H9 (cell line): Measurements from ENCODE around the gene TTYH2. TPM values are rescaled to one million over a fixed set of nuclear protein-coding genes. Genes with fewer than 3 reads are reported as not detected.

Experiments
- DNase-seq: peaks from one replicate; pipeline ENCODE4 v3.0.0-alpha.2; 2017
- H2AFZ ChIP-seq: one replicate; pipeline ENCODE4 v1.6.1; 2013; ENCODE audit warnings: mild to moderate bottlenecking, low read length, control low read depth, moderate library complexity
- H2AK5ac ChIP-seq: 2 replicates; pipeline ENCODE4 v1.6.1; 2013; ENCODE audit warnings: low read length, control low read depth, mixed read lengths; ENCODE audit not compliant: insufficient read length
- H2BK120ac ChIP-seq: one replicate; pipeline ENCODE4 v1.6.1; 2013; ENCODE audit warnings: low read depth, mild to moderate bottlenecking, low read length, control low read depth, inconsistent platforms; ENCODE audit not compliant: poor library complexity, severe bottlenecking
- H2BK12ac ChIP-seq: 2 replicates; pipeline ENCODE4 v1.6.1; 2013; ENCODE audit warnings: low read length, control low read depth, mixed read lengths, low read depth; ENCODE audit not compliant: insufficient read length
- H2BK15ac ChIP-seq: 2 replicates; pipeline ENCODE4 v1.6.1; 2013; ENCODE audit warnings: low read depth, low read length, control low read depth
- H2BK20ac ChIP-seq: one replicate; pipeline ENCODE4 v1.6.1; 2013; ENCODE audit warnings: low read depth, mild to moderate bottlenecking, low read length, control low read depth, inconsistent platforms; ENCODE audit not compliant: poor library complexity, severe bottlenecking
- H2BK5ac ChIP-seq: 2 replicates; pipeline ENCODE4 v1.6.1; 2013; ENCODE audit warnings: low read length, control low read depth, mixed read lengths; ENCODE audit not compliant: insufficient read length
- H3K14ac ChIP-seq: 2 replicates; pipeline ENCODE4 v1.6.1; 2013; ENCODE audit warnings: low read length, control low read depth; ENCODE audit not compliant: insufficient read depth
- H3K18ac ChIP-seq: 2 replicates; pipeline ENCODE4 v1.6.1; 2013; ENCODE audit warnings: low read depth, mild to moderate bottlenecking, mixed read lengths, low read length, control low read depth; ENCODE audit not compliant: insufficient read length
- H3K23ac ChIP-seq: 2 replicates; pipeline ENCODE4 v1.6.1; 2013; ENCODE audit warnings: low read length, control low read depth, mixed read lengths, low read depth; ENCODE audit not compliant: insufficient read length
- H3K23me2 ChIP-seq: 2 replicates; pipeline ENCODE4 v1.6.1; 2013; ENCODE audit warnings: low read depth, mild to moderate bottlenecking, mixed read lengths, low read length, control low read depth; ENCODE audit not compliant: insufficient read length, poor library complexity, severe bottlenecking
- H3K27ac ChIP-seq: 2 replicates; pipeline ENCODE4 v1.5.1; 2013; ENCODE audit warnings: low read length, control low read depth, mixed read lengths, low read depth; ENCODE audit not compliant: insufficient read length
- H3K27me3 ChIP-seq: 2 replicates; pipeline ENCODE4 v1.6.1; 2013; ENCODE audit warnings: low read length, control low read depth, inconsistent platforms; ENCODE audit not compliant: insufficient read depth
- H3K4ac ChIP-seq: 2 replicates; pipeline ENCODE4 v1.6.1; 2013; ENCODE audit warnings: low read depth, mild to moderate bottlenecking, control low read depth, inconsistent platforms, low read length, moderate library complexity
- H3K4me1 ChIP-seq: 2 replicates; pipeline ENCODE4 v1.6.1; 2013; ENCODE audit warnings: low read length, control low read depth, inconsistent platforms; ENCODE audit not compliant: insufficient read depth
- H3K4me2 ChIP-seq: 2 replicates; pipeline ENCODE4 v1.6.1; 2013; ENCODE audit warnings: low read length, control low read depth, mixed read lengths; ENCODE audit not compliant: insufficient read length, insufficient read depth
- H3K56ac ChIP-seq: 2 replicates; pipeline ENCODE4 v1.6.1; 2013; ENCODE audit warnings: low read depth, mild to moderate bottlenecking, mixed read lengths, low read length, control low read depth; ENCODE audit not compliant: insufficient read length
- H3K79me1 ChIP-seq: 2 replicates; pipeline ENCODE4 v1.6.1; 2013; ENCODE audit warnings: low read depth, mild to moderate bottlenecking, moderate library complexity, low read length, control low read depth, inconsistent platforms; ENCODE audit not compliant: insufficient read depth, poor library complexity, severe bottlenecking
- H3K79me2 ChIP-seq: 2 replicates; pipeline ENCODE4 v1.6.1; 2013; ENCODE audit warnings: low read length, control low read depth, inconsistent platforms; ENCODE audit not compliant: insufficient read depth
- H3K9ac ChIP-seq: 2 replicates; pipeline ENCODE4 v1.6.1; 2013; ENCODE audit warnings: low read length, control low read depth, mixed read lengths; ENCODE audit not compliant: insufficient read length; ENCODE audit errors: extremely low read depth
- H3K9me3 ChIP-seq: one replicate; pipeline ENCODE4 v1.6.1; 2013; ENCODE audit warnings: low read depth, low read length, inconsistent platforms; ENCODE audit not compliant: control insufficient read depth
- H3T11ph ChIP-seq: one replicate; pipeline ENCODE4 v1.6.1; 2013; ENCODE audit warnings: mild to moderate bottlenecking, low read length, control low read depth, inconsistent platforms
- H4K20me1 ChIP-seq: one replicate; pipeline ENCODE4 v1.6.1; 2013; ENCODE audit not compliant: control insufficient read depth, insufficient read length, insufficient read depth
- H4K5ac ChIP-seq: 2 replicates; pipeline ENCODE4 v1.6.1; 2013; ENCODE audit warnings: low read depth, mild to moderate bottlenecking, mixed read lengths, low read length, control low read depth; ENCODE audit not compliant: insufficient read length
- H4K8ac ChIP-seq: replicated peaks from 2 replicates; pipeline ENCODE4 v1.6.1; 2013; ENCODE audit warnings: low read length, control low read depth, mixed read lengths, low read depth; ENCODE audit not compliant: insufficient read length
- H4K91ac ChIP-seq: 2 replicates; pipeline ENCODE4 v1.6.1; 2013; ENCODE audit warnings: low read depth, mild to moderate bottlenecking, moderate library complexity, mixed read lengths, low read length, control low read depth; ENCODE audit not compliant: insufficient read length
- H3K27ac Mint-ChIP-seq, 3 experiments: 2 replicates in 2 of 3; 3 replicates in 1 of 3; pipeline ENCODE4 v1.8.0; 2020 to 2021; ENCODE audit warnings: mixed read lengths in 3 of 3, mild to moderate bottlenecking in 1 of 3, moderate library complexity in 1 of 3
- H3K27me3 Mint-ChIP-seq: 2 replicates; pipeline ENCODE4 v1.8.0; 2021; ENCODE audit warnings: low read depth, mild to moderate bottlenecking, moderate library complexity, mixed read lengths
- H3K36me3 Mint-ChIP-seq, 3 experiments: 2 replicates in 2 of 3; 3 replicates in 1 of 3; pipeline ENCODE4 v1.8.0; 2020 to 2021; ENCODE audit warnings: low read depth in 3 of 3, mixed read lengths in 3 of 3; ENCODE audit not compliant: insufficient read depth in 1 of 3
- H3K4me1 Mint-ChIP-seq, 2 experiments: 2 replicates each; pipeline ENCODE4 v1.8.0; 2020; ENCODE audit warnings: mixed read lengths in 2 of 2
- H3K4me3 Mint-ChIP-seq, 2 experiments: 2 replicates in 1 of 2; 3 replicates in 1 of 2; pipeline ENCODE4 v1.8.0; 2020 to 2021; ENCODE audit warnings: mild to moderate bottlenecking in 2 of 2, mixed read lengths in 2 of 2, moderate library complexity in 1 of 2
- H3K9me3 Mint-ChIP-seq, 2 experiments: 2 replicates in 1 of 2; 3 replicates in 1 of 2; pipeline ENCODE4 v1.8.0; 2020; ENCODE audit warnings: mild to moderate bottlenecking in 2 of 2, mixed read lengths in 2 of 2, moderate library complexity in 1 of 2
- CTCF ChIP-seq: fragments of 200-600 bp; sonication (generic); conservative IDR thresholded peaks from 3 replicates; pipeline ENCODE4 v1.8.0; 2021; ENCODE audit warnings: antibody characterized with exemption, mild to moderate bottlenecking
- WGBS: extraction: QIAGEN DNeasy Blood & Tissue Kit; methylation state at CpG from one replicate; pipeline ENCODE4 v1.1.7; 2013; ENCODE audit warnings: missing lambda C conversion rate, low lambda C conversion rate, mixed read lengths; ENCODE audit not compliant: insufficient read length; ENCODE audit errors: extremely low coverage; 5-methylcytosine and 5-hydroxymethylcytosine counted together
- total RNA-seq: library from RNA; stranded (reverse); gene quantifications from 2 replicates; pipeline ENCODE4 v1.2.1, GENCODE V29; 2021

Gene TTYH2
- total RNA-seq, 1 experiment from 2014 or later, result 1.6 TPM

DNA sequence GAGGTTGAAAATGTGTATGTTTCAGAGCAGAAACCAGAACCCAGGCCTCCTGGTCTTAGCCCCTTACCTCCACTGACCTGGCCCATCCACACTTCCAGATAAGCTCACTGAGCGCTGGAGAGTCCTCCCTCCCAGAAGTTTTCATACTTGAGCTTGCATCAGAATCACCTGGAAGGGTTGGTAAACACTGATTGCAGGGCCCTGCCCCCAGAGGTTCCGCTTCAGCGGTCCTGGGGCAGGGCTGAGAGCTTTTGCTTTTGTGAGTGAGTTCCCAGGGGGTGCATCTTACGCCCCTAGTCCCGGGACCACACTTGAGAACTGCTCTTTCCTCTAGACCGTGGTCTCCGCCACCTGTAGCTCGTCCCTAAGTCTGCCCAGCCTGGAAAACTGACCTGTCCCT, 20.6 kb downstream of the TTYH2 start:
- Histone ChIP-seq H3K18ac (no peak overlapping the region), H3K14ac (no peak overlapping the region), H4K8ac (no peak overlapping the region), H3K27ac (no peak overlapping the region), H3K27me3 (no peaks in the 10 kb centered on the region), H2AK5ac (no peak overlapping the region), H3K9me3 (no peaks in the 10 kb centered on the region), H2BK120ac (no peak overlapping the region), H2BK15ac (no peak overlapping the region), H4K91ac (no peak overlapping the region), H3K23ac (no peak overlapping the region), H3T11ph (no peak overlapping the region), H3K23me2 (no peaks in the 10 kb centered on the region), H3K79me2 (no peaks in the 10 kb centered on the region), H4K20me1 (no peaks in the 10 kb centered on the region), H3K56ac (no peak overlapping the region), H4K5ac (no peak overlapping the region), H3K4me1 (no peaks in the 10 kb centered on the region), H2AFZ (no peak overlapping the region), H3K9ac (no peak overlapping the region), H3K4me2 (no peak overlapping the region), H2BK12ac (no peak overlapping the region), H2BK20ac (no peak overlapping the region), H3K4ac (no peak overlapping the region), H2BK5ac (no peak overlapping the region), H3K79me1 (no peaks in the 10 kb centered on the region)
- DNase-seq, result no peak
- Mint-ChIP-seq H3K27ac (no peak overlapping the region), H3K36me3 (no peaks in the 10 kb centered on the region; a peak in 1 of 7 replicates), H3K4me1 (peaks cover 6 to 35% of the 10 kb centered on the region in 2 experiments), H3K4me3 (0 out of 5 replicates have a peak overlapping the region, but pooled peaks of 1 of the 2 experiments have one; percentile 42), H3K27me3 (peaks cover 3% of the 10 kb centered on the region; the same call in 1 of the 2 replicates), H3K9me3 (no peaks in the 10 kb centered on the region)
- no peak for TF ChIP-seq CTCF
- WGBS, result no CpG with 5 or more reads among the region's 8 CpGs
